HPDE6-E6E7 (cell line): ENCODE results near the gene DCUN1D3.
A peak's percentile ranks its signal among the peaks of the same experiment; 100 is the strongest.
"Not testable (repeated sequence)": the region's sequence is repeated elsewhere in the genome, so short reads cannot be mapped to it uniquely, and the experiment has no call there.

Source experiments
- DNase-seq: peaks from one replicate; pipeline ENCODE4 v3.0.0; 2011; ENCODE audit warnings: missing footprints; ENCODE audit errors: extremely low spot score

The DCUN1D3 gene

GRCh38 chr16:20887207-20887606 lies 13.0 kb downstream of the DCUN1D3 start:
- no peak for DNase-seq

GRCh38 chr16:20886320-20886719 lies 13.8 kb downstream of the DCUN1D3 start:
- no peak for DNase-seq

- DNase-seq, result no peak
Observed at GRCh38 chr16:20884240-20884556, 16.0 kb downstream of the DCUN1D3 start.

GRCh38 chr16:20883554-20884239 lies 16.5 kb downstream of the DCUN1D3 start:
- no peak for DNase-seq

- no peak for DNase-seq
Observed at GRCh38 chr16:20881503-20881878, 18.7 kb downstream of the DCUN1D3 start.

GRCh38 chr16:20880867-20881502 lies 19.2 kb downstream of the DCUN1D3 start:
- no peak for DNase-seq

- DNase-seq, result no peak
Observed at GRCh38 chr16:20879175-20880040, 20.8 kb downstream of the DCUN1D3 start.

GRCh38 chr16:20878682-20879147 lies 21.4 kb downstream of the DCUN1D3 start:
- no peak for DNase-seq

- DNase-seq, result no peak
Observed at GRCh38 chr16:20875355-20875650, 24.9 kb downstream of the DCUN1D3 start.

GRCh38 chr16:20874088-20874581 lies 26.0 kb downstream of the DCUN1D3 start:
- DNase-seq, result no peak

- DNase-seq, result no peak
Observed at GRCh38 chr16:20873331-20873730, 26.8 kb downstream of the DCUN1D3 start.

- no peak for DNase-seq
Observed at GRCh38 chr16:20871941-20872815, 28.0 kb downstream of the DCUN1D3 start.

GRCh38 chr16:20871258-20871657 lies 28.9 kb downstream of the DCUN1D3 start:
- no peak for DNase-seq

GRCh38 chr16:20870122-20870820 lies 29.9 kb downstream of the DCUN1D3 start:
- no peak for DNase-seq

GRCh38 chr16:20868890-20869289 lies 31.3 kb downstream of the DCUN1D3 start:
- no peak for DNase-seq

GRCh38 chr16:20867585-20867984 lies 32.6 kb downstream of the DCUN1D3 start:
- no peak for DNase-seq

- DNase-seq, result no peak
Observed at GRCh38 chr16:20866801-20867200, 33.4 kb downstream of the DCUN1D3 start.

- peak; percentile 83 for DNase-seq
Observed at GRCh38 chr16:20866145-20866772, 33.9 kb downstream of the DCUN1D3 start.

- peak; percentile 73 for DNase-seq
Observed at GRCh38 chr16:20865420-20866131, 34.6 kb downstream of the DCUN1D3 start.

- not testable (repeated sequence) for DNase-seq
Observed at GRCh38 chr16:20864376-20864775, 35.8 kb downstream of the DCUN1D3 start.
